Activated B cell treated with CpG ODN at 0.5 μM for 24 hours (primary cell): Measurements from ENCODE around the gene PPIL3. TPM values are rescaled to one million over a fixed set of nuclear protein-coding genes. Genes with fewer than 3 reads are reported as not detected.

ENCODE experiments used
- ATAC-seq: fragments of 200-7000 bp; cut with Tn5 transposase; one replicate; pipeline ENCODE4 v1.10.0; 2021; ENCODE audit warnings: low read depth, mild to moderate bottlenecking, moderate library complexity
- CTCF ChIA-PET: fragments of 350-600 bp; sonication (Branson Sonifier 250); formaldehyde crosslinking; loops from one replicate; lab custom pipeline; 2021; ENCODE audit warnings: antibody characterized with exemption; lab: Charles Lee
- POLR2A ChIA-PET: fragments of 350-600 bp; sonication (Branson Sonifier 250); formaldehyde crosslinking; loops from one replicate; lab custom pipeline; 2021; ENCODE audit warnings: antibody characterized with exemption; lab: Charles Lee
- DNase-seq: peaks from one replicate; pipeline ENCODE4 v3.0.0; 2022
- H3K27ac Mint-ChIP-seq: one replicate; pipeline ENCODE4 v1.8.0; 2020; ENCODE audit warnings: mixed read lengths
- H3K27me3 Mint-ChIP-seq: one replicate; pipeline ENCODE4 v1.8.0; 2021; ENCODE audit warnings: mixed read lengths
- H3K36me3 Mint-ChIP-seq: one replicate; pipeline ENCODE4 v1.8.0; 2021; ENCODE audit warnings: low read depth, mixed read lengths
- H3K4me1 Mint-ChIP-seq: one replicate; pipeline ENCODE4 v1.8.0; 2021; ENCODE audit warnings: mixed read lengths
- H3K4me3 Mint-ChIP-seq: one replicate; pipeline ENCODE4 v1.8.0; 2020; ENCODE audit warnings: mild to moderate bottlenecking, mixed read lengths
- H3K9me3 Mint-ChIP-seq: one replicate; pipeline ENCODE4 v1.8.0; 2020; ENCODE audit warnings: mixed read lengths
- CTCF ChIP-seq: fragments of 200-600 bp; IDR thresholded peaks from one replicate; pipeline ENCODE4 v1.8.0; 2022; ENCODE audit warnings: antibody characterized with exemption, mild to moderate bottlenecking
- intact Hi-C: fragments of 100-400 bp; cut with micrococcal nuclease; formaldehyde crosslinking; loops from one replicate; pipeline ENCODE4 v1.15.1; 2024
- total RNA-seq: library from RNA; stranded (reverse); gene quantifications from 2 replicates; pipeline ENCODE4 v1.2.3, GENCODE V29; 2022

PPIL3 gene
- total RNA-seq, 1 donor from 2014 or later, result 52.5 TPM

GRCh38 chr2:200871151-200871550 lies 17.7 kb downstream of the PPIL3 start:
- ChIA-PET POLR2A (no interaction called here), CTCF (no interaction called here)
- no peaks in the 10 kb centered on the region for H3K9me3 Mint-ChIP-seq
- no peak for ATAC-seq
- peaks cover 5% of the 10 kb centered on the region for H3K4me1 Mint-ChIP-seq
- DNase-seq, result no peak
- H3K4me3 Mint-ChIP-seq, result no peak overlapping the region
- no peak for TF ChIP-seq CTCF
- intact Hi-C loops, result no loop called here
- H3K27me3 Mint-ChIP-seq, result no peaks in the 10 kb centered on the region
- peaks cover 45% of the 10 kb centered on the region for H3K36me3 Mint-ChIP-seq
- H3K27ac Mint-ChIP-seq, result no peak overlapping the region

- ChIA-PET POLR2A (interaction anchor here (0.7 to 2.0 kb wide), 2 partner anchors 20 to 410 kb away, joined by 6 to 9 read pairs; partner anchors contain the start of genes NIF3L1 and PPIL3), CTCF (no interaction called here)
- peaks cover 33% of the 10 kb centered on the region for H3K36me3 Mint-ChIP-seq
- intact Hi-C loops, result loop anchor here (10.0 kb wide), 1 partner anchor 916 kb away; the partner anchor contains the start of gene ALS2
- no peak overlapping the region for H3K4me3 Mint-ChIP-seq
- no peak for DNase-seq
- H3K4me1 Mint-ChIP-seq, result peaks cover 11% of the 10 kb centered on the region
- no peak for TF ChIP-seq CTCF
- H3K27me3 Mint-ChIP-seq, result no peaks in the 10 kb centered on the region
- H3K9me3 Mint-ChIP-seq, result no peaks in the 10 kb centered on the region
- H3K27ac Mint-ChIP-seq, result peak overlapping the region; percentile 54
- ATAC-seq, result no peak
Measured at GRCh38 chr2:200869014-200869413, 19.9 kb downstream of the PPIL3 start.

- no peak for TF ChIP-seq CTCF
- H3K27me3 Mint-ChIP-seq, result no peaks in the 10 kb centered on the region
- ATAC-seq, result peak; percentile 82
- no peaks in the 10 kb centered on the region for H3K9me3 Mint-ChIP-seq
- H3K4me1 Mint-ChIP-seq, result peaks cover 41% of the 10 kb centered on the region
- ChIA-PET POLR2A (interaction anchor here (0.5 to 2.8 kb wide), 53 partner anchors 8 to 1806 kb away, joined by 3 to 117 read pairs (median 5); partner anchors contain the start of genes ALS2, BZW1, CASP8 and CFLAR), CTCF (interaction anchor here (0.6 to 1.4 kb wide), 5 partner anchors 23 to 369 kb away, joined by 3 to 6 read pairs (median 3); partner anchors contain the start of genes NIF3L1 and PPIL3)
- H3K4me3 Mint-ChIP-seq, result peak within 1 kb of the TSS; percentile 100
- DNase-seq, result peak; percentile 90
- H3K36me3 Mint-ChIP-seq, result peaks cover 52% of the 10 kb centered on the region
- intact Hi-C loops, result loop anchor here (1.0 to 10.0 kb wide), 12 partner anchors 25 to 1403 kb away; partner anchors contain the start of genes ALS2, BZW1, C2orf69 and HYCC2
- peak within 1 kb of the TSS; percentile 100 for H3K27ac Mint-ChIP-seq
Measured at GRCh38 chr2:200864176-200865034, 24.5 kb downstream of the PPIL3 start, which contains the start of gene CLK1. CLK1 (minus strand) TSS chr2:200864658; CDS start chr2:200861862, 2,796 bp downstream.

- POLR2A ChIA-PET, result interaction anchor here (0.6 to 2.8 kb wide), 49 partner anchors 8 to 1780 kb away, joined by 3 to 117 read pairs (median 6); partner anchors contain the start of genes ALS2, BZW1, CASP8 and CFLAR
Measured at GRCh38 chr2:200863782-200864175, 25.1 kb downstream of the PPIL3 start.

More at GRCh38 chr2:200863782-200864175, 25.1 kb downstream of the PPIL3 start:
- CTCF ChIA-PET, result interaction anchor here (0.6 to 1.4 kb wide), 5 partner anchors 24 to 370 kb away, joined by 3 to 6 read pairs (median 3); partner anchors contain the start of genes NIF3L1 and PPIL3
- peaks cover 53% of the 10 kb centered on the region for H3K36me3 Mint-ChIP-seq
- DNase-seq (peak; percentile 28), ATAC-seq (peak; percentile 13)
- no peak for TF ChIP-seq CTCF
- H3K27me3 Mint-ChIP-seq, result no peaks in the 10 kb centered on the region
- no peaks in the 10 kb centered on the region for H3K9me3 Mint-ChIP-seq
- H3K4me1 Mint-ChIP-seq, result peaks cover 47% of the 10 kb centered on the region
- peak overlapping the region; percentile 100 for H3K4me3 Mint-ChIP-seq
- H3K27ac Mint-ChIP-seq, result peak overlapping the region; percentile 100
- intact Hi-C loops, result loop anchor here (1.0 to 10.0 kb wide), 12 partner anchors 26 to 1404 kb away; partner anchors contain the start of genes ALS2, BZW1, C2orf69 and HYCC2
